ENCODE measurements around the gene SYT13. TPM values are rescaled to one million over a fixed set of nuclear protein-coding genes. Genes with fewer than 3 reads are reported as not detected.

SYT13 gene
- total and polyA plus RNA-seq, 2 donors (not counting 3 experiments of a cell fraction or from before 2014, with no cell fraction given), result not detected

GRCh38 chr11:45278714-45279113 is 7.4 kb downstream of the SYT13 start:
- H3K4me2 ChIP-seq (ENCODE audit: insufficient read depth, low read length), result no peak overlapping the region
- H3K4me1 ChIP-seq (ENCODE audit: control insufficient read depth, extremely low read depth, insufficient read depth, low read length), result no peaks in the 10 kb centered on the region
- intact Hi-C loops (cut with micrococcal nuclease), result no loop called here
- H3K9me3 ChIP-seq (replicated peaks; ENCODE audit: control insufficient read depth, insufficient read depth, low read length), result no peaks in the 10 kb centered on the region
- CTCF ChIA-PET, result interaction anchor here (0.7 to 1.2 kb wide), 2 partner anchors 26 to 168 kb away, joined by 3 to 4 read pairs; no protein-coding TSS in a partner anchor
- no peaks in the 10 kb centered on the region for H3K9me1 ChIP-seq (replicated peaks; ENCODE audit: control insufficient read depth, extremely low read depth, insufficient read depth, low read length)
- TF ChIP-seq CTCF (IDR thresholded peaks at IDR 0.05; ENCODE audit: extremely low read depth in 1 of 2, insufficient read depth in 1 of 2, low read depth in 1 of 2, low read length in 2 of 2) (no peak), EZH2 (IDR thresholded peaks at IDR 0.05; ENCODE audit: borderline replicate concordance, low read depth, low read length, severe bottlenecking) (no peak), POLR2AphosphoS5 (IDR thresholded peaks at IDR 0.05; ENCODE audit: insufficient read depth, low read depth, low read length) (no peak), MAX (IDR thresholded peaks at IDR 0.05; ENCODE audit: insufficient read depth, insufficient read length) (no peak), GATA2 (IDR thresholded peaks at IDR 0.05; ENCODE audit: insufficient read depth, insufficient read length, low read depth, low read length) (no peak), FOS (IDR thresholded peaks at IDR 0.05; ENCODE audit: borderline replicate concordance, insufficient read depth, low read length) (no peak), POLR2A (IDR thresholded peaks at IDR 0.05; ENCODE audit: low read depth, low read length) (no peak), MYC (IDR thresholded peaks at IDR 0.05; ENCODE audit: low read depth, low read length) (no peak), JUN (IDR thresholded peaks at IDR 0.05; ENCODE audit: borderline replicate concordance, insufficient read depth, insufficient read length, low read depth) (no peak)
- H3K27ac ChIP-seq (ENCODE audit: insufficient read depth, low read depth, low read length), result no peak overlapping the region
- BruUV-seq (replicated peaks), result no TSS peak
- POLR2A ChIA-PET, result no interaction called here
- FAIRE-seq (no peak), DNase-seq (ENCODE audit: low read depth, low spot score) (no peak)
- H3K79me2 ChIP-seq (ENCODE audit: control insufficient read depth, insufficient read depth, low read length), result no peaks in the 10 kb centered on the region
- H2AFZ ChIP-seq (ENCODE audit: low read depth, low read length), result no peak overlapping the region
- peaks cover 1 to 4% of the 10 kb centered on the region in 2 experiments for H3K27me3 ChIP-seq (ENCODE audit: control insufficient read depth in 2 of 2, insufficient read depth in 2 of 2, low read length in 2 of 2)
- H3K36me3 ChIP-seq (ENCODE audit: control insufficient read depth in 2 of 2, extremely low read depth in 1 of 2, insufficient read depth in 2 of 2, low read length in 2 of 2), result no peaks in the 10 kb centered on the region
- dilution Hi-C loops (cut with MboI; ENCODE audit: extremely low pct_ligation_motif_present, low sequenced_read_pairs), result no loop called here
- H3K4me3 ChIP-seq (replicated peaks in 1 of 3; ENCODE audit: insufficient read depth in 1 of 3, low read depth in 1 of 3, low read length in 3 of 3), result no peak overlapping the region
- no peak overlapping the region for H3K9ac ChIP-seq (replicated peaks; ENCODE audit: extremely low read depth, insufficient read depth, low read length)
- H4K20me1 ChIP-seq (replicated peaks; ENCODE audit: control insufficient read depth, extremely low read depth, insufficient read depth, low read length), result no peaks in the 10 kb centered on the region
